Esophagus muscularis mucosa (tissue), 3 donors: ENCODE results near the gene PRDM16.

Experiments
- CTCF ChIP-seq, 3 experiments: fragments of 200-600 bp in 2 of 3; fragments of 450-650 bp in 1 of 3; sonication (generic) in 2 of 3; IDR thresholded peaks; one replicate each; pipeline ENCODE4 v1.5.1; 2017 to 2019; ENCODE audit warnings: antibody characterized with exemption in 3 of 3, mild to moderate bottlenecking in 2 of 3, moderate library complexity in 1 of 3
- POLR2A ChIP-seq: fragments of 450-650 bp; IDR thresholded peaks from one replicate; pipeline ENCODE4 v1.6.1; 2017; ENCODE audit warnings: antibody characterized with exemption, moderate library complexity, mild to moderate bottlenecking, low read depth

- TF ChIP-seq CTCF (IDR thresholded peaks at IDR 0.05) = no peak
- TF ChIP-seq POLR2A = no peak
These were observed 413.4 kb downstream of the PRDM16 start for GRCh38 chr1:3482378-3482849.
